Stimulated activated naive CD8-positive, alpha-beta T cell treated with anti-CD3 and anti-CD28 coated beads, Interleukin-15, Interleukin-2, amounts not matched to agents 100 ng/mL and 50 ng/mL, for 24 hours (primary cell): ENCODE measurements around the gene ZBTB46.
"Not testable (repeated sequence)": the region's sequence is repeated elsewhere in the genome, so short reads cannot be mapped to it uniquely, and the experiment has no call there.

Experiments
- H3K27ac Mint-ChIP-seq: one replicate; pipeline ENCODE4 v1.8.0; 2021; ENCODE audit warnings: mild to moderate bottlenecking, mixed read lengths
- H3K27me3 Mint-ChIP-seq: one replicate; pipeline ENCODE4 v1.8.0; 2021; ENCODE audit warnings: mixed read lengths
- H3K36me3 Mint-ChIP-seq: one replicate; pipeline ENCODE4 v1.8.0; 2021; ENCODE audit warnings: low read depth, mixed read lengths
- H3K4me1 Mint-ChIP-seq: one replicate; pipeline ENCODE4 v1.8.0; 2021; ENCODE audit warnings: low read depth, mixed read lengths
- H3K4me3 Mint-ChIP-seq: one replicate; pipeline ENCODE4 v1.8.0; 2021; ENCODE audit warnings: mild to moderate bottlenecking, mixed read lengths
- H3K9me3 Mint-ChIP-seq: one replicate; pipeline ENCODE4 v1.8.0; 2021; ENCODE audit warnings: mixed read lengths

ZBTB46 gene

DNA sequence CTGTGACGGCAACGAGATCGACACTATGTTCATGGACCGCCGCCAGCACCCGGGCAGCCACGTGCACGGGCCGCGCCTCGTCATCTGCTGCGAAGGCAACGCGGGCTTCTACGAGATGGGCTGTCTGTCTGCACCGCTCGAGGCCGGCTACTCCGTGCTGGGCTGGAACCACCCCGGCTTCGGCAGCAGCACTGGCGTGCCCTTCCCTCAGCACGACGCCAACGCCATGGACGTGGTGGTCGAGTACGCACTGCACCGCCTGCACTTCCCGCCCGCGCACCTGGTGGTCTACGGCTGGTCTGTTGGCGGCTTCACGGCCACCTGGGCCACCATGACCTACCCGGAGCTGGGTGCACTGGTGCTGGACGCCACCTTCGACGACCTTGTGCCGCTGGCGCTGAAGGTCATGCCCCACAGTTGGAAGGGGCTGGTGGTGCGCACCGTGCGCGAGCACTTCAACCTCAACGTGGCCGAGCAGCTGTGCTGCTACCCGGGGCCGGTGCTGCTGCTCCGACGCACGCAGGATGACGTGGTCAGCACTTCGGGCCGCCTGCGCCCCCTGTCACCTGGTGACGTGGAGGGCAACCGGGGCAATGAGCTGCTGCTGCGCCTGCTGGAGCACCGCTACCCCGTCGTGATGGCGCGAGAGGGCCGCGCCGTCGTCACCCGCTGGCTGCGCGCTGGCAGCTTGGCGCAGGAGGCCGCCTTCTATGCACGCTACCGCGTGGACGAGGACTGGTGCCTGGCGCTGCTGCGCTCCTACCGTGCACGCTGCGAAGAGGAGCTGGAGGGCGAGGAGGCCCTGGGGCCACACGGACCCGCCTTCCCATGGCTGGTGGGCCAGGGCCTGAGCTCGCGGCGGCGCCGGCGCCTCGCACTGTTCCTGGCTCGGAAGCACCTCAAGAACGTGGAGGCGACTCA is 31.2 kb upstream of the ZBTB46 start:
- peaks cover 13% of the 10 kb centered on the region for H3K36me3 Mint-ChIP-seq
- H3K27ac Mint-ChIP-seq, result no peak overlapping the region
- peaks cover 40% of the 10 kb centered on the region for H3K4me1 Mint-ChIP-seq
- H3K4me3 Mint-ChIP-seq, result no peak overlapping the region
- no peaks in the 10 kb centered on the region for H3K27me3 Mint-ChIP-seq
- no peaks in the 10 kb centered on the region for H3K9me3 Mint-ChIP-seq

GRCh38 chr20:63861365-63861934 is 30.4 kb upstream of the ZBTB46 start, which contains the start of gene ABHD16B:
Gene ABHD16B (plus strand): TSS chr20:63861498. CDS start chr20:63861541, 43 bp downstream.
- Mint-ChIP-seq H3K4me1 (peaks cover 45% of the 10 kb centered on the region), H3K27ac (no peak within 1 kb of the TSS), H3K9me3 (no peaks in the 10 kb centered on the region), H3K4me3 (no peak within 1 kb of the TSS), H3K36me3 (peaks cover 13% of the 10 kb centered on the region), H3K27me3 (no peaks in the 10 kb centered on the region)

DNA sequence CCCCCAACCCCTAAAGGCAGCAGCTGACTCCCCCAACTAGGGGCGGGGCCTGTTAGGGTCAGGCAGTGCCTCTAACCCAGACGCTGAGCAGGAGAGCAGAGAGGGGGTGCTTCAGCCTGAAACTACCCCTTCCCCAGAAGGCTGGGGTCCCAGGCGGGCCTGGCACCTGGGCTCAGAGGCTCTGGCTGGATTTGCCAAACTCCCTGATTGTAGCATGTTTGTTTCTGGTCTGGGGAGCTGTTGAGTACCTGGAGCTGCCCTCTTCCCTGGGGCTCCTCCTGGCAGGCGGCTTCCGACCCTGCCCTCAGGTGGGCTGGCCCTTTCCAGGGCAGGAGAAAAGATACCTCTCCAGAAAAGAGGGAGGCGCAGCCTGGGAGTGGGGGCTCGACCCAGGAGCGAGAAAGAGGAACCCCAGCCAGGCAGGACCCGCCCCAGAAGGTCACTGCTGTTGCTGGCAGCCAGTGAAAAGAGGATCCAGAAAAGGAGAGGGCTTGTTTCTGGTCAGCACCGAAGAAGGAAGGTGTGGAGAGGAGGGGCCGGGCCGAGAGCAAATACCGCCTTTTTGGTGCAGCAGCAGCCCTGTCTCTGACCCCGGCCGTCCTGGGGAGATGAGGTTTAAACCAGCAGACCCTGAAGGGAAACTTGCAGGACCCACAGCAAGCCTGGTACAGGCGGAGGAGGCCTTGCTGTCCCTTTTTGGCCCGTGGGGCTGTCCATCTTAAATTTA is 29.4 kb upstream of the ZBTB46 start:
- Mint-ChIP-seq H3K27ac (no peak overlapping the region), H3K4me3 (no peak overlapping the region), H3K4me1 (peaks cover 36% of the 10 kb centered on the region)

DNA sequence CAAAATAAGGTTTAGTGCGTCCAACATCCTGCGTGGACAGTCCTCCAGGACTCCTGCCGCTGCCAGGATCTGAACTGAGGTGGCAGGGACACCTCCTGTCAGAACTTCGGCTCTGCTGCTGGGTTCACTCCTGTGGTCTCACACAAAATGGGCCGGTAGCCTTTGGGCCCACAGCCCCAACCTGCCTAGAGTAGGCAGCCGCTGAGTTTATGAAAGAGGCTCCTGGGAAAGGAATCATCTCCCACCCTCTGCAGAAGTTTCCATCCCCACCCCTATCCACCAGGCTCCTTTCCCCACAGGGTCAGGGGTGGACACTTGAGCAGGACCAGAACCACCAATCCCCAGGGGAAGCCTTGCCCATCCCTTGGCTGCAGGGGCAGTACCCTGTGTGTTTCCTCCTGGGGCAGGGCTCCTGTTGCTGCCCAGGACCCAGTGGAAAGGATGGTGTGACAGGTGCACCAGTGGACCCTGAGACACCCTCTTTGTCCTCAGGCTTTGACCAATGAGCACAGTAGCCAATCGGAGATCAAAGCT is 28.2 kb upstream of the ZBTB46 start:
- Mint-ChIP-seq H3K4me1 (peaks cover 36% of the 10 kb centered on the region), H3K27ac (peak overlapping the region; percentile 59), H3K27me3 (no peaks in the 10 kb centered on the region), H3K4me3 (no peak overlapping the region), H3K36me3 (peaks cover 13% of the 10 kb centered on the region), H3K9me3 (no peaks in the 10 kb centered on the region)

More for the DNA sequence above, 29.4 kb upstream of the ZBTB46 start:
- Mint-ChIP-seq H3K36me3 (peaks cover 13% of the 10 kb centered on the region), H3K27me3 (no peaks in the 10 kb centered on the region), H3K9me3 (no peaks in the 10 kb centered on the region)

- Mint-ChIP-seq H3K9me3 (no peaks in the 10 kb centered on the region), H3K4me1 (peaks cover 31% of the 10 kb centered on the region), H3K27me3 (no peaks in the 10 kb centered on the region), H3K27ac (peak overlapping the region; percentile 59), H3K4me3 (no peak overlapping the region), H3K36me3 (peaks cover 11% of the 10 kb centered on the region)
These were observed 27.5 kb upstream of the ZBTB46 start for GRCh38 chr20:63858393-63859165.

- peaks cover 25% of the 10 kb centered on the region for H3K4me1 Mint-ChIP-seq
- no peak overlapping the region for H3K27ac Mint-ChIP-seq
- no peaks in the 10 kb centered on the region for H3K9me3 Mint-ChIP-seq
- H3K36me3 Mint-ChIP-seq, result peaks cover 5% of the 10 kb centered on the region
- H3K4me3 Mint-ChIP-seq, result no peak overlapping the region
- no peaks in the 10 kb centered on the region for H3K27me3 Mint-ChIP-seq
These were observed 26.8 kb upstream of the ZBTB46 start for GRCh38 chr20:63857764-63858392.

- Mint-ChIP-seq H3K36me3 (peaks cover 5% of the 10 kb centered on the region), H3K4me3 (no peak overlapping the region), H3K4me1 (peaks cover 34% of the 10 kb centered on the region), H3K9me3 (no peaks in the 10 kb centered on the region), H3K27me3 (peaks cover 7% of the 10 kb centered on the region), H3K27ac (no peak overlapping the region)
These were observed 25.0 kb upstream of the ZBTB46 start for GRCh38 chr20:63856098-63856511.

DNA sequence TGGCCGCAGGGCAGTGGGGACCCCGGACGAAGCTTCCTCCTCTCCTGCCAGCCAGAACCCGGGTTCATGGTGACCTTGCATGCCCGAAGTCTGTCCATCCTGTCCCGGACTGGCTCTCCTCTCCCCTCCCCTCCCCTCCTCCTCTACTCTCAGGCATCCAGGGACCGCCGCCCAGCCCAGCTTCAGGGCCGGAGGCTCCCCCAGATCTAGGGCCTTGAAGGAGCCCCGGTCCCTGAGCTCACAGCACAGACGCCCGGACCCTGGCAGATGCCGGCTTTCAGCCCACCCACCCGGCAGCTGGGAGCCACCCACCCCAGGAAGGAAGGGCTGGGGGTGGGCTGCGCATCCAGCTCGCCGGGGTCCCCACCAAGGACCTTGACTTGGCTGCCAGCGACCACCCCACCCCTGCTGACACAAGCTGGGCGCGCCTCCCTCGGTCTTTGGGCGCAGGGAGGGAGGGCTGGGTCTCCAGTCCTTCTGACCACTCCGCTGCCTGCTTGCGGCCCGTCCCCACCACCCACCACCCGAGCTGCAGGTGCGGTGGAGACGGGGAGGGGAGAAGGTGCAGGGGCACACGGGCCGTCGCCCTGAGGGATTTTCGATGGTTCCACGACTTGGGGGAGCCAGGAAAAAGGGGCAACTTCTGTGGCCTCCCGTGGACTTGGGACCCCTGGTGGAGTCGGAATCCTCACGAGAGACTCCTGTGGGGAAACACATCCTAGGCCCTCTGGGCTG is 24.5 kb upstream of the ZBTB46 start:
- no peak overlapping the region for H3K27ac Mint-ChIP-seq
- H3K9me3 Mint-ChIP-seq, result no peaks in the 10 kb centered on the region
- peaks cover under 1% of the 10 kb centered on the region for H3K36me3 Mint-ChIP-seq
- H3K27me3 Mint-ChIP-seq, result peaks cover 10% of the 10 kb centered on the region
- H3K4me3 Mint-ChIP-seq, result no peak overlapping the region
- peaks cover 39% of the 10 kb centered on the region for H3K4me1 Mint-ChIP-seq

GRCh38 chr20:63854766-63855362 is 23.8 kb upstream of the ZBTB46 start:
- Mint-ChIP-seq H3K4me3 (no peak overlapping the region), H3K36me3 (no peaks in the 10 kb centered on the region), H3K27me3 (peaks cover 12% of the 10 kb centered on the region), H3K9me3 (no peaks in the 10 kb centered on the region), H3K27ac (no peak overlapping the region), H3K4me1 (peaks cover 42% of the 10 kb centered on the region)

- H3K4me1 Mint-ChIP-seq, result peaks cover 39% of the 10 kb centered on the region
- no peaks in the 10 kb centered on the region for H3K36me3 Mint-ChIP-seq
- H3K9me3 Mint-ChIP-seq, result no peaks in the 10 kb centered on the region
- H3K27me3 Mint-ChIP-seq, result peaks cover 12% of the 10 kb centered on the region
- no peak overlapping the region for H3K4me3 Mint-ChIP-seq
- no peak overlapping the region for H3K27ac Mint-ChIP-seq
These were observed 23.2 kb upstream of the ZBTB46 start for GRCh38 chr20:63854069-63854765.

GRCh38 chr20:63853733-63854068 is 22.6 kb upstream of the ZBTB46 start:
- peaks cover 12% of the 10 kb centered on the region for H3K27me3 Mint-ChIP-seq
- not testable (repeated sequence) for H3K36me3 Mint-ChIP-seq, H3K4me3 Mint-ChIP-seq, H3K27ac Mint-ChIP-seq, H3K9me3 Mint-ChIP-seq
- H3K4me1 Mint-ChIP-seq, result peaks cover 34% of the 10 kb centered on the region

DNA sequence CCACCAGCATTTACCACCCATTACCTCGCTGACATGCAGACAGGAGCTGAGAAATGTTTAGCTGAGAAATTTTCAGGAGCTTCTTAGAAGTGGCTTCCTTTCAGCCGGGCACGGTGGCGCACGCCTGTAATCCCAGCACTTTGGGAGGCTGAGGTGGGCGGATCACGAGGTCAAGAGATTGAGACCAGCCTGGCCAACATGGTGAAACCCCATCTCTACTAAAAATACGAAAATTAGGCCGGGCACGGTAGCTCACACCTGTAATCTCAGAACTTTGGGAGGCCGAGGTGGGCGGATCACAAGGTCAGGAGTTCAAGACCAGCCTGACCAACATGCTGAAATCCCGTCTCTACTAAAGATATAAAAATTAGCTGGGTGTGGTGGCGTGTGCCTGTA is 20.5 kb upstream of the ZBTB46 start:
- H3K27ac Mint-ChIP-seq, H3K4me3 Mint-ChIP-seq, H3K9me3 Mint-ChIP-seq, H3K36me3 Mint-ChIP-seq: not testable (repeated sequence)
- peaks cover 17% of the 10 kb centered on the region for H3K4me1 Mint-ChIP-seq
- H3K27me3 Mint-ChIP-seq, result peaks cover 12% of the 10 kb centered on the region
